IPS DF 4.7 (cell line): Measurements from ENCODE around the gene PGM5.

Source experiments
- DNase-seq: peaks from one replicate; pipeline ENCODE4 v3.0.0-alpha.2; 2013; ENCODE audit warnings: low spot score; ENCODE audit errors: extremely low read depth

The PGM5 gene

DNA sequence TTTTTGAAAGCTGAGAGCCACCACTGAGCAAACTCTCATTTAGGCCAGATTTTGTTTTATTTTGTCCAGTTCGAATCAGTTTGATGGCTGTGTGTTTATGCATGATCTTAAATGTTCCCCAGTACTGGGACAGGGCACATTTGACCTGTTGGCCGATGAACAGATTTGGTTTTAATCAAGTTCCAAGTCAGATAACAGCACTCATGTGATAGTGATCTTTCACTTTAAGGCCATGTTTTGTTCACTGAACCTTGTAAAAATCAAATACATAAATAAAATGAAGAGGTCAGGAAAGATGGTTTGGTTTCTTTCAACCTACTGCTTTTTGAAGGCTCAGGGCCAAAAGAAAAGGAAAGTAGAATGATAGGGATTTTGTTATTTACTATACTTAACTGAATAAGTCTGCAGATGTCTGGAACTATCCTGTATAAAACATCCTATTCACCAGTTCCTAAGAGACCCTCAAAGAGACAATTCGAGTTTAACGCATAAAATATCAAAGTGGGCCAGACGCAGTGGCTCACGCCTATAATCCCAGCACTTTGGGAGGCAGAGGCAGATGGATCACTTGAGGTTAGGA lies 77.2 kb downstream of the PGM5 start:
- no peak for DNase-seq

DNA sequence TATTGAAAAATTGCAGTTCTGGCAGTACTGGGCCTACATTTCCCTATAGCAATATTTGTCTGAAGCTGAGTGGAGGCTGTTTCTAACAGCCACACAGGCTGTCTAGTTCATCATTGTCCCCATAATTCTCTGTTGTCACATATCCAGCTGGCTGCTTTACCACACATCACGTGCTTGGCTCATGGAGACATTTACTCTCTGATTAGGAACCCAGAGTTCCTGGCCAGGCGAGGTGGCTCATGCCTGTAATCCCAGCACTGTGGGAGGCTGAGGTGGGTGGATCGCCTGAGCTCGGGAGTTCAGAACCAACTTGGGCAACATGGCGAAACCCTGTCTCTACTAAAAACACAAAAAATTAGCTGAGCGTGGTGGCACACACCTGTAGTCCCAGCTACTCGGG lies 81.4 kb downstream of the PGM5 start:
- DNase-seq: no peak

DNA sequence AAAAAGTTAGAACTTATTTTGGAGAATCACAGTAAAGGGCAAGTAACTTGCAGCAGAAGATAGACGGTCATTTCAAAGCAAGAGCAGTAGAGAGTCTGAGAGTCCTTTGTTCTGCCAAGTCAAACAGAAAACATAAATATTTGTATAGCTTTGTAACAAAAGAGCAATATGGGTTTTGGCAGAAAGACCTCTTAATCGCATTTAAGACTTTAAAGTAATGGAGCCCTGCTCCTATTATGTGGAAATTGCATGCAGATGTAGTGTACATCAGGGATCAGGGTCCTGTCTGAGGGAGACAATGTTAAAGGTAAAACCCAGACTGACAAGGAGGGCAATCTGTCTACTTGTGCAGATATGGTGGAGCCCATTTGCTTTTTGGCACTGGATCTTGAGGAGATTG lies 87.2 kb downstream of the PGM5 start:
- no peak for DNase-seq

DNA sequence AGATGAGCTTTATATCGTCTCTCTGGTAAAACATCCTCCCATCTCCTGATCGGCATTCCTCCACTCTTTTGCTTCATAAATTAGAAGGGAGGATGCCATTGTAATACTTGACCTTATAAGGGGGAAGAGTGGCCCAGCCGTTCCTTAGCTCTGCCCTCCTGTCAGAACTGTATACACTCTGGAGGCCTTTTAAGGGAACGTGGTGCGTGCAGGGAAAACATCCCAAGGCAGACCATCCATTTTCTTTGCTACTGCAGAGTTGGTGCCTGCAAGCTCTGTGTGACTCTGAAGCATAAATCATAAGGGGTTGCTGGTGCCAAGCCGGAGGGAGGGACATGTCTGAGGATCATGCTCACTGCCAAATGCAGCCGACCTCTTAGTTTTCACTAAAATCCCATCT lies 90.4 kb downstream of the PGM5 start:
- no peak for DNase-seq

DNA sequence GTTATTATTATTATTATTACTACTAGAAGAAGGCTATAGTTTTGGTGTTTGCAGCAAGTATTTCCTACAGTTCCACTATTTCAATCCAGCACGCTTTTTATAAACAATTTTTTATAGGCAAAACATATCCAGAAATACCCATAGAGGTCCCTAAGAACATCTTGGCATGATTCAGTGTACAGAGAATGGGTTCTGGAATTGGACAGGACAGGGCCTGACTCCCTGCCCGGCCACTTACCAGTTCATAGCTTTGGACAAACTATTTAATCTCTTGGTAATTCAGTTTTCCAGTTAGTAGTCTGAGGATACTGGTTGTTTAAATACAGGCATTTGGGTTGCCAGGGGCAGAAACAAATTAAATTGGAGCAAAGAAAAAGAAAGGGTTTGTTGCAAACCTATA lies 91.2 kb downstream of the PGM5 start:
- no peak for DNase-seq

DNA sequence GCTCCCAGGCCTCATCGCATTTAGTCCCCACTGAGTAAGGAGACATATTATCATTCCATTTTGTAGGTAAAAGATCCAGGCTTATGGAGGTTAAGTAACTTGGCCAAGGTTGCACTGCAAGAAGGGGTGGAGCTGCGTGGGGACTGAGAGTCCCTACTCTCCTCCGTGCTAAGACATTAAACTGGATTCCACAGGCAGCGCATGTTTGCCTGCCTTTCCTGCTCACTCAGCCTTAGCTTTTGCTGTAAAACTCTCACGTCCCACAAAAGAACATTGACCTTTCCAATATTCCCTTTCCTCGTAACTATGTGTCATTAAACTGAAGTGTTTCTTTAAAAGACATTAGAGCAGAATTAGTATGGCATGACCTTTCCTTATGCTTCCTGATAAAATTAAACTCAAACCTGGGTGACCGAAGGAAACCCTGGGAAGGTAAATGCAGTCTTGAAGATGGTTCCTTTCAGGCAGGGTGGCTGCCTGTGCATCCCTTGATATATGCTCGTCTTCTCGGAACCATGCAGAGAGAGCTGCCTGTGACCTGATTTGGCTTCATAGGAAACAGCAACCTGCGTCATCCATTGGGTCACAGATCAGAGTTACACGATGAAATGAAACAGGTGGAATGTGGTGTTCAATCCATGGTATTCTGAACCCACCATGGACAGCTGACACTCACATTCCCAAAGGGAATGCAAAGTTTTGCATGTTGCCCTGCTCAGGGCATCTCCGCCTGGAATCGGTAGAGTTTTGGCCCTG lies 98.3 kb downstream of the PGM5 start:
- DNase-seq: no peak

DNA sequence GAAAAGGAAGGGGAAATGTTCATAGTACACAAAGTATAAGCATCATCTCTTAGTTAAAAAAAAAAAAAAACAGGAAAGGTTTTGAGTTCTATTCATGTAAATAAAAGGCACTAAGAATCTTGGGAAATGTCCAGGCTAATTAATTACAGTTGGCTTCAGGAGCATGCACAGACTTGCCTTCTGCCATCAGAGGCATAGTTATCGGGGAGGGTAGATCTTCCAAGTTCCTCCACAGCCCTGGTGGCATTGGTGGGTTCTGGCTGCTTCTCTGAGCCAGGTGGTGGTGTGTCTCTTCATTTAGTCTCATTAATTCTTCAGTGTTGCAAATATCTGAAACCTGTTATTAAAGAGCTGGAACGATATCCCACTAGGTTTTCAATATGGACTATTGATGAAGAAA lies 99.0 kb downstream of the PGM5 start:
- DNase-seq: no peak

DNA sequence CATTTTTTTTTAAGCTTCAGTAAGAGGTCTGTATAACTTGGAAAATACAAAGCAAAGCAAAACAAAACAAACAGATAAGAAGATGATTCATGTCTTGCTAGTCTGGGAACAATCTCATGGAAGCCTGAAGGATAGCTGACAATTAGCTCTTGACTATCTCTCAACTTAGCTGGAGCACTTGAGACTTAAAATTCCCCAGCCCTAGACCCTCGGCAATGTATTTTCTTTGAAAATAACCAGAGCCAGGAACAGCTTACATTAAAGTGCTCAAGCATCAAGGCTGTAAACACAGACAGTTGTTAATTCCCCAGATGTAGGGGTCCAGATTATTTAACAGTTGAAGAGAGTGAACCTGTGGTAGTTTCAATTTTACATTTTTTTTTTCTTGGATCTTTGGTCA lies 101.4 kb downstream of the PGM5 start:
- DNase-seq: no peak

DNA sequence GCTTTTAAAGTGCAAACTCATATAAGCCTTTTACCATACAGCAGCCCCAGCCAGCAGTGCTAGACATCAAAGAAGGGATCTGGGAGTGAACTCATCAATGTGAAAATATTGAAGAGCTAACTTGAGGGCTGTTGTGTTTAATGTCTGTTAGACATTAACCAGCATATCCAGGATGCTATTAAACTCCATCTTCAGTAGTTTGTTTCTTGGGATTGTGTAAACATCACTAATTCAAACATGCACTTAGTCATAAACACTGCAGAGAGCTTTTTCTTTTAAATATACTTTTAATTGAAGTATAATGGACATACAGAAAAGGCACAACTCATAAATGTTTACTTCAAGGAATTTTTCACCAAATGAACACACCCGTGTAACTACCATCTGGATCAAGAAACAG lies 102.5 kb downstream of the PGM5 start:
- no peak for DNase-seq

DNA sequence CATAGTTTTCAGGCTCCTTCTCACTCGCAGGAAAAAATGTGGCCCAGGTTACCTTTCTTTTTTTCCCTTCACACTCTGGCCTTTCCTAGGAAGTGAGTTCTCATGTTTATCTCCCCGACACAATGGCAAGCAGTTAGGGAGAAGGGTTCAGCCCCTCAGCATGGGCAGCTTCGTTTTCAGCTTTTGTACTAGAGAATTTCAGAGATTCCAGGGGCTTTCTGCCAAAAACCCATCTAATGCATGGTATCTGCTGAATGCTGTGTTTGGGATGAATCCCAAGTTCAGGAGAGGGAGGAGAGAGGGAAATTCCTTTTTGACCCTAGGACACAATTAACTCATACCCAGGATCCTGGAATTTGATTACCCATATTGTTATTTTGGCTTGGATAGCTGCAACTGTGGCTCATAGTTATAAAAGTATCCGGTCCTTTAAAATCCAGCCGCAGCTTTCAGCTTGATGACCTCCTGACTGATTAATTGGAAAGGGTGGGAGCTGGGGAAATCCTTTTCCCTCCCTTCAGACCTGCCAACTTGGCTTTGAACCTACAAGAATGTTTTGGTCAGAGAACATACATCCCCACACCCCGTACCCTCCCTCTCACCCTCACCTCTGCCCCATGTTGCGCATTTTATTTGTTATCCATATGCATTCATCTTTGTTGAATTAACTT lies 105.8 kb downstream of the PGM5 start:
- DNase-seq: peak; percentile 9

DNA sequence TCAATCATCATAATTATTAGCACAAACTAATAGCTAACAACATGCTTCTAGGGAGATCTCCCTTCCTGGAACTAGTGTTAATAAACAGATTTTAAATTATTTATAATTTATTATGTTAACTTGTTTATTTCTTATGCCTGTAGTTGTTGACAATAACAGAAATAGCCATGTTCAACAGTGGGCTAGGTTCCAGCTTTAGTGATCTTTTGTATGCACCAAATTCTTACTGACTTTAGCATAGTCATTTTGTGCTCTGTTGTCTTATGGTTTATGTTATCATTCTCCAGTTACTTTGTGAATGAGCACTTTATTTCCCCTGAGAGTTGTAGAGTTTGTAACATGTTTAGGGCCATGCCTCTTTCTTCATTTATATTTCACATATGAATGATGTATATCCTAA lies 113.7 kb downstream of the PGM5 start:
- DNase-seq: no peak

DNA sequence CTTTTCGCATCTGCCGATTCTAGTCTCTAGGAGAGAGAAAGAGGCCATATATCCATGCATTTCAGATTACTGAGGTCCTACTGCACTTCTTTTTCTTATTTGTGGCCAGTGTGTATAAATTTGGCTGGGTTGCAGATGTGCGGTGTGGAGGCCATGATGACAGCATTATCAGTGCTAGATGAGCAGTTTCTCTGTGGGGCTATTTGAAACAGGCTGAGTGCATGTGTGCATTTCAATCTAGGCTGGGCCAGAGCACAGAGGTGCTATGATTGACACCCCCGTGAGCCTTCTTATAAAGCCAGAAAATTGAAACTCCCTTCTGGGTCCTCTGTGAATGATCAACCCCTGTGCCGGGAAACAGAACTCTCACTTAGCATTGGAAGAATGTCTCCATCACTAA lies 114.2 kb downstream of the PGM5 start:
- no peak for DNase-seq

DNA sequence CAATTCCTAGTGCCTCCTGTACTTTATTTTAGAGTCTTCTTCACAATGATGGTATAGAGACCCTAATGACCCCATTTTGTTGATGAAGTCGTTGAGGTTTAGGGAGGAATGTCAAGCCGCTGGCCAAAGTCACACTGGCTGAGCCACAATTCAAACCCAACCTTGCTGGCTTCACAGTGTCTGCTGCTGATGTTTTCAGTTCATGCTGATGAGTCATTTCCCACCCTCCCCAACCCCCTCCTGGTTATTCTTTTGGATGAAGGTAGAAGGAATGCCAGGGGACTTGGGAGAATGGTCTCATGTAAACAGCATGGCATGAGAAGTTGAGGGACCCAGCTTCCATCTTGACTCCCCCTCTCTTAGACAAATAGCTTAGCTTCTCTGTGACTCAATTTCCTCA lies 115.7 kb downstream of the PGM5 start:
- DNase-seq: no peak

DNA sequence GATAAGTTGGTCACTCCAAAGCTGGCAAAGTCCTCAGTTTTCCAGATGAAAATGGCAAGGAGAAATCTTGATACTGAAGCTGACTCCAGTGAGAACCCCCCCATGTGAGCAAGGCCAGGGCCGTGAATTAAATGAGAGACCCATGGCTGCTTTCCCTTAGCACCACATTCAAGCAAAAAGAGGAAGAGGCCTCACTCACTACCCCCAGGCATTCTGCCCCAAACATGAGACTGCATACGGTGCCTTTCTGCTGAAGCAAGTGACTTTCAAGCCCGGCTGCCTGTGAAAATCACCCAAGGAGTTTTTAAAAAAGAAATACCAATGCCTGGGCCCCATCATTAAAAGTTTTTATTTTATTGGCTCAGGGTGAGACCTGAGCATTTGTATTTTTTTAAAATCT lies 117.4 kb downstream of the PGM5 start:
- no peak for DNase-seq

DNA sequence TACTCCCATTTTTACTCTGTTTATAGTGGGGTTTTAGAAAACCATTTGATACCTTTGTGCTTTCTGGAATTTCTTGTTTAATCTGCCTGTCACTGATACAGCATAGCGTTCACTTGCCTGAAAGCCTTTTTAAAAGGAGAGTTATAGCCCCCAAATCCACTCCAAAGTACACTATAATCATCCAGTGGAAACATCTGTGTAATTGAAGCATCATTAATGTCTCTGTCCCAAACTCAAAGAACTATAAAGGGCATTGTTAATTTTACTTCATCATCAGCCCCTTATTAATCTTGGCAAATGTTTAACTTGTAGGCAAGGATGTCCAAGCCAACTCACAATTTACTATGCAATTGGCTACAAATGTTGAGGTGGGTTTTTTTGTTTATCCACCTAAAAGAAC lies 120.0 kb downstream of the PGM5 start:
- DNase-seq: no peak

DNA sequence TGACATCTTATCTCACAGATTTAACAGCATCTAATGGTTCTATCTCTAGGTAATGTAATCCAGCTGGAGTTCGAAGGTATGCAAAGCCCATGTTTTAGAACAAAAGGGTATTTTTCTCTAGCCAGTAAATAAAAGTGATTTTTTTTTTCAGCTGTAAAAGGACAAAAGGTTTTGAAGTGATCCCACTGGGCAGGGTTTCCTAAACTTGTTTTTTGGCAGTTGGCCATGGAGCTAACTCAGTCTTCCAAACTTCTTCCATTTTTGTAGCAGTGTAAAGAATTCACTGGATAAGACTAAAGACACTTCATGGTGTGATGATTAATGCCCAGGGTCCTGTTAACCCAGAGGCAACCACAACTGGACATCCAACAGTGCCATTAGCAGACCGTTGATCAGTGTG lies 120.4 kb downstream of the PGM5 start:
- DNase-seq: no peak

DNA sequence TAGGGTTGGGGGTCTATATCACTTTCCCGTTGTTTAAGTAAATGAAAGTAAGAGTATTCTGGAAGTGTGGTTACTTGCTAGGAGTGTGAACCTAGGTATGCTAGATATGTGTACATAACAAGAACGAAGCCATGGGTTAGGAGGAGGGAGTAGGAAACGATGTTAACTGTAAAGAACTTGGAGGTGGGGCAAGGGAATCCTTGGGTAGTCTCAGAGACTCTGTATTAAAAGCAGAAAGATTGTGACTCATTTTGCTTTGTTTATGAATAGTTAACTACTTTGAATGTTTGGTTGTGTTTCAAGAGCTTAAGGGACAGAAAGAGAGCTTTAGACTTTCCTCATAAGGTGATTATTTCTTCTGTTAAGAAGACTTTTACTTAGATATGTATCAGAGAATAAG lies 124.4 kb downstream of the PGM5 start:
- DNase-seq: no peak

DNA sequence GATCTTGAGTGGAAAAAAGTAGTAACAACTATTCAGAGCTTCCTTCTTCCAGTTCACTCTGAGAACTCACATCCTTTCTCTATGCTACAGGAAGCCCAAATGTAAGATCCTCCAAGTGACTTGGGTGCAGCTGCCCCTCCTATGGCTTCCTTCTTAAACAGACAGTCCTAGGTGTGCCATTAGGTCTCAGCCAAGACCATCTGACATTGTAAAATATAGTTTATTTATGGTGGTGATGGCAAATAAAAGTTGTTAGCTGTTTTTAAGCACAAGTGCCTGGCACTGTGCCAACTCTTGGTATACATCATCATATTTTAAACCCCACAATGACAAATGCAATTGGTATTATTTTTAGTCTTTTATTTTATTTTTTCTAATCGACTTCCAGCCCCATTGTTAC lies 126.1 kb downstream of the PGM5 start:
- DNase-seq: no peak

DNA sequence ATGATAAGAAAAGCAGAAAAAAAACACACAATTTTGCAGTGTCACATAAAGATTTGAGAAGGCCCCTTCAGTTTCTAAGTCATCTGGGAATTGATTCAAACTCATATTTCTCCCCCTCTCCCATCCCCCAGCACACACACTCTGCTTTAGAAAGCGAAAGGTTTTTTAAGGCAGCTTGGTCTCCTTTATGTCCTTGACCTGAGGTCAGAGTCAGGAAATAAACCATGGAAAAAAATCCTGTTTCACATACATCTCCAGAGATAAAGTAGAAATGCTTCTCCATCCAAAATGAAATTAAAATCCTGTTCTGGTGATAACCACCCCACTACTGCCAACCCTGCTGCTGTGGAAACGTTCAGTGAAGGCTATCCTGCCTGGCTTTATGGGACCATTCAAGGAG lies 131.7 kb downstream of the PGM5 start:
- no peak for DNase-seq

DNA sequence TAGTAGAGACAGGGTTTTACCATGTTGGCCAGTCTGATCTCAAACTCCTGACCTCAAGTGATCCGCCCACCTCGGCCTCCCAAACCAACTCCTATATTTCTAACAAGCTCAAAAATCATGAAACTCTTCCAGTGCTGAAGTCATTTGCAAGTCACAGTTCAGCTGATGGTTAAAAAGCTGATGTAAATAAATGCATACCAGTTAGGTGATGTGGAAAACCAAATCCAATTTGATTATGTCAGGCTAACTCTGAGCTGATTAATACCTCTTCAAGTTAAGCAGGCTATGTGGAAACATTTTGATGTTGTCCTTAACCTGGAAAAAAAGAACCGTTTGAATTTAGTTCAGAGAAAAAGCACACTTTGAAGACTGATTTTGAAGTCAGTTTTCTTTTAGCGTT lies 133.2 kb downstream of the PGM5 start:
- no peak for DNase-seq

DNA sequence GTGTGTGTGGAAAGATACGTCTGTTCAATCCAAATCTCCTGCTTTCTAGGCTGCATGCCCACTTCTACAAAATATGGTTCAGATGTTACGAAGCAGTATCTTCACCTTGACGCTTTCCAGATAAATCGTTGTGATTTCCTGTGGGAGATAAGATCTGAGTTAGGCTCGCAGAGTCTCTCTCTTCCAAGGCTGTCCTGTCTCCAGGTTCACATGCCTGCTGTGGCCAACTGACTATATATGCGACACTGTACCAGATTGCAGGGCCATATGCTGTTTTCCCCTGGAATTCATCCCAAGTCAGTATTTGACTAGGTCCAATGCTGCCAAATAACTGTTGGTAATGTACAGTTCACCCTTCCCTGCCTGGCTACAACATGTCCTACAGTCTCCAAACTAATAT lies 136.4 kb downstream of the PGM5 start:
- no peak for DNase-seq

DNA sequence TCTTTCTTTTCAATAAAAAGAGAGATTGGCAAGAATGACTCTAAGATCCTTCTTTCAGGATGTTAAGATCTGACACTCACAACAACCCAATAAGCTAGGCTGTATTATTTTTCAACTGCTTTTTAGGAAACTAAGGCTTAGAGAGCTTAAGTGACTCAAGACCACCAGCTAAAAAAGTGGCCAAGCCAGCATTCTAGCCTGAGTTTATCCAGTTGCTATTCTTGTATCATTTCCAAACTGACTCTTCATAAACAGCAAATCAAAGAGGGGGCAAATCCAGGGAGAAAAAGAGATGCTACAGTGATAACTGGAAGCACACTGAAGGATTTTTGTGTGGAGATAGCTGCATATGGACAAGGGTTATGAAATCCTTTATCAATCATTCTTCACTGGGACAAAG lies 137.1 kb downstream of the PGM5 start:
- no peak for DNase-seq

DNA sequence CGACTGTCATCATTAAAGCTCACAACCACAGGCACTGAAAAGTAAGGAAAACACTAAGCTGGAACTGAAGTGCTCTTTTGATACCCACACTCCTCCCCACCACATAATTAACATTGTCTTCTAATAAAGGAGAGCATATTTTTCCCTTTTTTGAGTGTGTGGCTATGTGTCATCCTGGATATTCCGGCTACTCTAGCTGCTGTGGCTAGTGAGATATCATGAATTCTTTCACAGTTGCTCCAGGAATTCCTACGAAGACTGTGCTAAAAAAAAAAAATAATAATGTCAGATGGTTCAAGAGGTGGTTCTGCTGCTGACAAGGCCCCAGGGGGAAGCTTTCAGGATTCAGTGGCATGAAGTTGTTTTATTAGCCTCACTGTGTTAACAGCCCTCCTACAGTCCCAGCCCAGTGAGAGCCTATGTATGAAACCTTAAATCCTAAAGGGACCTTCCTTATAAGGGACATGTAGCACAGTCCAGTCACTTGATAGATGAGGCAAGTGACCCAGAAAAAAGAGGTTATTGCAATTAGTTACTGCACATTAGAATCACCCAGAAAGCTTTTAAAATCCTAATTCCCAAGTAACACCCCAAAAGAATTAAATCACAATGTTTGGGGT lies 137.7 kb downstream of the PGM5 start:
- no peak for DNase-seq
